ENCODE results near the gene KIR3DL2. TPM values are rescaled to one million over a fixed set of nuclear protein-coding genes. Genes with fewer than 3 reads are reported as not detected.
A peak's percentile ranks its signal among the peaks of the same experiment; 100 is the strongest.

The KIR3DL2 gene
- total and polyA plus RNA-seq, 2 experiments from 2014 or later, result not detected

GRCh38 chr19:54905421-54905802, 55.2 kb downstream of the KIR3DL2 start:
- H3F3A ChIP-seq (replicated peaks; ENCODE audit: low read depth), result peaks cover 5% of the 10 kb centered on the region; the same call in 1 of the 2 replicates
- H3K9me3 Mint-ChIP-seq, result peaks cover 18% of the 10 kb centered on the region

More at GRCh38 chr19:54905421-54905802, 55.2 kb downstream of the KIR3DL2 start:
- ATAC-seq, result no peak
- no peak for DNase-seq (ENCODE audit: low spot score)
- H3K4me1 Mint-ChIP-seq, result peaks cover 15% of the 10 kb centered on the region; the same call in 2 of the 3 replicates
- 0 out of 2 replicates have a peak overlapping the region, but pooled peaks have one; percentile 59 for H3K27ac ChIP-seq (ENCODE audit: low read depth)
- no peaks in the 10 kb centered on the region for H3K79me2 ChIP-seq (replicated peaks; ENCODE audit: insufficient read depth)
- no peaks in the 10 kb centered on the region for H3K9me2 ChIP-seq (ENCODE audit: insufficient read depth)
- H3K27ac Mint-ChIP-seq, result no peak overlapping the region
- H3K27me3 ChIP-seq (ENCODE audit: insufficient read depth), result no peaks in the 10 kb centered on the region
- peaks cover 18% of the 10 kb centered on the region; the same call in 1 of the 2 replicates for H3K4me1 ChIP-seq (ENCODE audit: insufficient read depth)
- peaks cover 2% of the 10 kb centered on the region for H3K27me3 Mint-ChIP-seq (ENCODE audit: insufficient read depth, low read depth, poor library complexity)
- no peak overlapping the region for H3K4me3 ChIP-seq
- peaks cover 2% of the 10 kb centered on the region; the same call in 1 of the 3 replicates for H3K36me3 Mint-ChIP-seq (ENCODE audit: low read depth)
- no peak overlapping the region for H3K4me3 Mint-ChIP-seq
- TF ChIP-seq ETS1 (IDR thresholded peaks at IDR 0.05), result no peak
- TF ChIP-seq, protein P1, sequence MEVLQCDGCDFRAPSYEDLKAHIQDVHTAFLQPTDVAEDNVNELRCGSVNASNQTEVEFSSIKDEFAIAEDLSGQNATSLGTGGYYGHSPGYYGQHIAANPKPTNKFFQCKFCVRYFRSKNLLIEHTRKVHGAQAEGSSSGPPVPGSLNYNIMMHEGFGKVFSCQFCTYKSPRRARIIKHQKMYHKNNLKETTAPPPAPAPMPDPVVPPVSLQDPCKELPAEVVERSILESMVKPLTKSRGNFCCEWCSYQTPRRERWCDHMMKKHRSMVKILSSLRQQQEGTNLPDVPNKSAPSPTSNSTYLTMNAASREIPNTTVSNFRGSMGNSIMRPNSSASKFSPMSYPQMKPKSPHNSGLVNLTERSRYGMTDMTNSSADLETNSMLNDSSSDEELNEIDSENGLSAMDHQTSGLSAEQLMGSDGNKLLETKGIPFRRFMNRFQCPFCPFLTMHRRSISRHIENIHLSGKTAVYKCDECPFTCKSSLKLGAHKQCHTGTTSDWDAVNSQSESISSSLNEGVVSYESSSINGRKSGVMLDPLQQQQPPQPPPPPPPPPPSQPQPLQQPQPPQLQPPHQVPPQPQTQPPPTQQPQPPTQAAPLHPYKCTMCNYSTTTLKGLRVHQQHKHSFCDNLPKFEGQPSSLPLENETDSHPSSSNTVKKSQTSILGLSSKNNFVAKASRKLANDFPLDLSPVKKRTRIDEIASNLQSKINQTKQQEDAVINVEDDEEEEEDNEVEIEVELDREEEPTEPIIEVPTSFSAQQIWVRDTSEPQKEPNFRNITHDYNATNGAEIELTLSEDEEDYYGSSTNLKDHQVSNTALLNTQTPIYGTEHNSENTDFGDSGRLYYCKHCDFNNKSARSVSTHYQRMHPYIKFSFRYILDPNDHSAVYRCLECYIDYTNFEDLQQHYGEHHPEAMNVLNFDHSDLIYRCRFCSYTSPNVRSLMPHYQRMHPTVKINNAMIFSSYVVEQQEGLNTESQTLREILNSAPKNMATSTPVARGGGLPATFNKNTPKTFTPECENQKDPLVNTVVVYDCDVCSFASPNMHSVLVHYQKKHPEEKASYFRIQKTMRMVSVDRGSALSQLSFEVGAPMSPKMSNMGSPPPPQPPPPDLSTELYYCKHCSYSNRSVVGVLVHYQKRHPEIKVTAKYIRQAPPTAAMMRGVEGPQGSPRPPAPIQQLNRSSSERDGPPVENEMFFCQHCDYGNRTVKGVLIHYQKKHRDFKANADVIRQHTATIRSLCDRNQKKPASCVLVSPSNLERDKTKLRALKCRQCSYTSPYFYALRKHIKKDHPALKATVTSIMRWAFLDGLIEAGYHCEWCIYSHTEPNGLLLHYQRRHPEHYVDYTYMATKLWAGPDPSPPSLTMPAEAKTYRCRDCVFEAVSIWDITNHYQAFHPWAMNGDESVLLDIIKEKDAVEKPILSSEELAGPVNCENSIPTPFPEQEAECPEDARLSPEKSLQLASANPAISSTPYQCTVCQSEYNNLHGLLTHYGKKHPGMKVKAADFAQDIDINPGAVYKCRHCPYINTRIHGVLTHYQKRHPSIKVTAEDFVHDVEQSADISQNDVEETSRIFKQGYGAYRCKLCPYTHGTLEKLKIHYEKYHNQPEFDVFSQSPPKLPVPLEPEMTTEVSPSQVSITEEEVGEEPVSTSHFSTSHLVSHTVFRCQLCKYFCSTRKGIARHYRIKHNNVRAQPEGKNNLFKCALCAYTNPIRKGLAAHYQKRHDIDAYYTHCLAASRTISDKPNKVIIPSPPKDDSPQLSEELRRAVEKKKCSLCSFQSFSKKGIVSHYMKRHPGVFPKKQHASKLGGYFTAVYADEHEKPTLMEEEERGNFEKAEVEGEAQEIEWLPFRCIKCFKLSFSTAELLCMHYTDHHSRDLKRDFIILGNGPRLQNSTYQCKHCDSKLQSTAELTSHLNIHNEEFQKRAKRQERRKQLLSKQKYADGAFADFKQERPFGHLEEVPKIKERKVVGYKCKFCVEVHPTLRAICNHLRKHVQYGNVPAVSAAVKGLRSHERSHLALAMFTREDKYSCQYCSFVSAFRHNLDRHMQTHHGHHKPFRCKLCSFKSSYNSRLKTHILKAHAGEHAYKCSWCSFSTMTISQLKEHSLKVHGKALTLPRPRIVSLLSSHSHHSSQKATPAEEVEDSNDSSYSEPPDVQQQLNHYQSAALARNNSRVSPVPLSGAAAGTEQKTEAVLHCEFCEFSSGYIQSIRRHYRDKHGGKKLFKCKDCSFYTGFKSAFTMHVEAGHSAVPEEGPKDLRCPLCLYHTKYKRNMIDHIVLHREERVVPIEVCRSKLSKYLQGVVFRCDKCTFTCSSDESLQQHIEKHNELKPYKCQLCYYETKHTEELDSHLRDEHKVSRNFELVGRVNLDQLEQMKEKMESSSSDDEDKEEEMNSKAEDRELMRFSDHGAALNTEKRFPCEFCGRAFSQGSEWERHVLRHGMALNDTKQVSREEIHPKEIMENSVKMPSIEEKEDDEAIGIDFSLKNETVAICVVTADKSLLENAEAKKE (CRISPR knock-in tag; IDR thresholded peaks at IDR 0.05), result no peak
- TF ChIP-seq, protein P2, sequence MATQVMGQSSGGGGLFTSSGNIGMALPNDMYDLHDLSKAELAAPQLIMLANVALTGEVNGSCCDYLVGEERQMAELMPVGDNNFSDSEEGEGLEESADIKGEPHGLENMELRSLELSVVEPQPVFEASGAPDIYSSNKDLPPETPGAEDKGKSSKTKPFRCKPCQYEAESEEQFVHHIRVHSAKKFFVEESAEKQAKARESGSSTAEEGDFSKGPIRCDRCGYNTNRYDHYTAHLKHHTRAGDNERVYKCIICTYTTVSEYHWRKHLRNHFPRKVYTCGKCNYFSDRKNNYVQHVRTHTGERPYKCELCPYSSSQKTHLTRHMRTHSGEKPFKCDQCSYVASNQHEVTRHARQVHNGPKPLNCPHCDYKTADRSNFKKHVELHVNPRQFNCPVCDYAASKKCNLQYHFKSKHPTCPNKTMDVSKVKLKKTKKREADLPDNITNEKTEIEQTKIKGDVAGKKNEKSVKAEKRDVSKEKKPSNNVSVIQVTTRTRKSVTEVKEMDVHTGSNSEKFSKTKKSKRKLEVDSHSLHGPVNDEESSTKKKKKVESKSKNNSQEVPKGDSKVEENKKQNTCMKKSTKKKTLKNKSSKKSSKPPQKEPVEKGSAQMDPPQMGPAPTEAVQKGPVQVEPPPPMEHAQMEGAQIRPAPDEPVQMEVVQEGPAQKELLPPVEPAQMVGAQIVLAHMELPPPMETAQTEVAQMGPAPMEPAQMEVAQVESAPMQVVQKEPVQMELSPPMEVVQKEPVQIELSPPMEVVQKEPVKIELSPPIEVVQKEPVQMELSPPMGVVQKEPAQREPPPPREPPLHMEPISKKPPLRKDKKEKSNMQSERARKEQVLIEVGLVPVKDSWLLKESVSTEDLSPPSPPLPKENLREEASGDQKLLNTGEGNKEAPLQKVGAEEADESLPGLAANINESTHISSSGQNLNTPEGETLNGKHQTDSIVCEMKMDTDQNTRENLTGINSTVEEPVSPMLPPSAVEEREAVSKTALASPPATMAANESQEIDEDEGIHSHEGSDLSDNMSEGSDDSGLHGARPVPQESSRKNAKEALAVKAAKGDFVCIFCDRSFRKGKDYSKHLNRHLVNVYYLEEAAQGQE (IDR thresholded peaks at IDR 0.05; ENCODE audit: unreplicated experiment), result no peak
- TF ChIP-seq CREB1 (CRISPR knock-in tag; IDR thresholded peaks at IDR 0.05; ENCODE audit: low read depth), result no peak
- TF ChIP-seq ZNF331 (CRISPR knock-in tag; IDR thresholded peaks at IDR 0.05; ENCODE audit: low read depth), result no peak
- no peak for TF ChIP-seq STAT1 (IDR thresholded peaks at IDR 0.05; ENCODE audit: unreplicated experiment)
- no peak for TF ChIP-seq JUNB (IDR thresholded peaks at IDR 0.05; ENCODE audit: unreplicated experiment)
- TF ChIP-seq EZH2phosphoT487 (IDR thresholded peaks at IDR 0.05; ENCODE audit: unreplicated experiment), result no peak
- TF ChIP-seq CTCF (conservative IDR thresholded peaks at IDR 0.05; ENCODE audit: low read depth in 2 of 2), result no peak
- no peak for TF ChIP-seq POLR2AphosphoS5 (IDR thresholded peaks at IDR 0.05; ENCODE audit: low read depth)
- TF ChIP-seq EZH2 (IDR thresholded peaks at IDR 0.05; ENCODE audit: low read depth, unreplicated experiment), result no peak
- TF ChIP-seq ZNF114 (CRISPR knock-in tag; IDR thresholded peaks at IDR 0.05), result no peak
- TF ChIP-seq NANOG (IDR thresholded peaks at IDR 0.05; ENCODE audit: borderline replicate concordance), result no peak
- no peaks in the 10 kb centered on the region for H4K20me1 ChIP-seq (replicated peaks; ENCODE audit: insufficient read depth)
- H3K4me2 ChIP-seq, result peak overlapping the region; percentile 64
- no peaks in the 10 kb centered on the region for H3K36me3 ChIP-seq (ENCODE audit: insufficient read depth)
- no peak overlapping the region; the same call in 1 of the 2 replicates for H2AFZ ChIP-seq
